ENCODE measurements around the gene CSE1L. TPM values are rescaled to one million over a fixed set of nuclear protein-coding genes. Genes with fewer than 3 reads are reported as not detected.
"Not testable (repeated sequence)": the region's sequence is repeated elsewhere in the genome, so short reads cannot be mapped to it uniquely, and the experiment has no call there.

Gene CSE1L
- total RNA-seq, 1 experiment from 2014 or later, result 295 TPM

DNA sequence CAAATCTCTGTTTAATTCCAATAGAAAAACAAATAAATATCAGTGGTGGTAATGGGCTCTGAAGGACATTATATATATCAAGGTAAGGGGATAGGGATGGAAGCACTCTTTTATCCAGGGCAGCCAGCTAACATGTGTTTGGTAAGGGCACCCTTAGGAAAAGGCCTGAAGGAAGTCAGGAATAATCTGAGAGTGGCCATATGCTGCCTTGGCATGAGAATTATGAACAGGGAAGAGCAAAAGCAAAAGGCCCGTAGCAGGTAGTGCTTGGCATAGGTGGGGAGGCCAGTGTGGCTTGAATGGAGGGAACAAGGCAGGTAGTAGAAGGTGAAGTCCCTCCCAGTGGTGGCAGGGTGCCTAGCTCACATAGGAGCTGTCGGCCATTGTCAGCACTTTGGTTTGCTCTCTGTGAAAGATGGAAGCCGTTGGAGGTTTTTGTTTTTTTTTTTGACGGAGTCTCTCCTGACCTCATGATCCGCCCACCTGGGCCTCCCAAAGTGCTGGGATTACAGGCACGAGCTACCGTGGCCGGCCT is 39.6 kb upstream of the CSE1L start:
- TF ChIP-seq EZH2 (IDR thresholded peaks at IDR 0.05; ENCODE audit: low read length, unreplicated experiment) (no peak), EZH2phosphoT487 (IDR thresholded peaks at IDR 0.05; ENCODE audit: borderline replicate concordance, low read length) (no peak), CTCF (conservative IDR thresholded peaks at IDR 0.05; ENCODE audit: low read depth, low read length) (no peak)
- no peak for DNase-seq
- H3K9me2 ChIP-seq (replicated peaks; ENCODE audit: low read length), result no peaks in the 10 kb centered on the region
- H3K79me2 ChIP-seq (ENCODE audit: low read length), result no peaks in the 10 kb centered on the region
- peaks cover 11% of the 10 kb centered on the region for H3K4me1 ChIP-seq (ENCODE audit: insufficient read depth, low read length)
- no peak overlapping the region for H3K4me3 ChIP-seq (ENCODE audit: low read length)
- H2AFZ ChIP-seq (ENCODE audit: low read length), result no peak overlapping the region
- intact Hi-C loops (cut with micrococcal nuclease), result no loop called here
- no peaks in the 10 kb centered on the region for H3K9me3 ChIP-seq (ENCODE audit: low read length)
- ATAC-seq, result no peak; the same call in 1 of the 2 replicates
- CTCF ChIA-PET, result no interaction called here
- no peaks in the 10 kb centered on the region for H3K27me3 ChIP-seq (ENCODE audit: low read length)
- no peak overlapping the region for H3K9ac ChIP-seq (ENCODE audit: low read length)
- H3K27ac ChIP-seq (ENCODE audit: low read length), result no peak overlapping the region
- BruUV-seq (replicated peaks), result no TSS peak
- H4K20me1 ChIP-seq (ENCODE audit: low read length), result no peaks in the 10 kb centered on the region
- POLR2A ChIA-PET (ENCODE audit: unreplicated experiment), result no interaction called here
- peaks cover 55% of the 10 kb centered on the region for H3K36me3 ChIP-seq (ENCODE audit: low read depth, low read length)
- H3K4me2 ChIP-seq (ENCODE audit: low read length), result no peak overlapping the region
- H3F3A ChIP-seq (ENCODE audit: low read length, unreplicated experiment), result no peaks in the 10 kb centered on the region

DNA sequence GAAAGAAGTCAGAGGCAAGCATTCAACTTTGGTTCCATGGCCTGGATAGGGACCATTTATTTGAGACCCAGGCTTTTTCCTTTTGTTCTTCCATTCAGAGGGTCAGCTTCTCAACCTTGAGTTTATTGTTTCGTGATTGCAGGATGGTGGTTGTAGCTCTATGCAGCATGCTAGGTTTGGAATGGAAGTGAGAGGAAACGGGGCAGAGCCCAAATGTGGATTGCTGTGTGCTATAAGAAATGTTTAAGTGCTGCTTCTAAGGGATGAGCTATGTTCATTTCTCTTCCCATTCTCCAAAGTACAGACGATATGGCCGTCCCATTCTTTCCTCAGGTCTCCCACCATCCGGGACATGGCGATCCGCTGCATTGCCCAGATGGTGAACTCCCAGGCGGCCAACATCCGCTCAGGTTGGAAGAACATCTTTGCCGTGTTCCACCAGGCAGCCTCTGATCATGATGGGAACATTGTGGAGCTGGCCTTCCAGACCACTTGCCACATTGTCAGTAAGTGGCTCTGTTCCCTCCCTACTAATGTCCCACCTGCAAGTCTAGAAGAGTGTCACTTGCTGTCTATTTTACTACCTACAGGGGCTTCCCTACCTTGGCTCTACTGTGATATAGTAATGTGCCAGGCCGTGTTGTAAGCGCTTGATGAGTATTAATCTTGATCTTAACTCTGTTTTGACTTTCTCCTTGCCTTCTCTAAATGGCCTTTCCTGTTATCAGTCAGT is 36.0 kb upstream of the CSE1L start:
- CTCF ChIA-PET, result no interaction called here
- intact Hi-C loops (cut with micrococcal nuclease), result no loop called here
- POLR2A ChIA-PET (ENCODE audit: unreplicated experiment), result interaction anchor here (0.5 kb wide), 1 partner anchor 46 kb away, joined by 3 read pairs; no protein-coding TSS in a partner anchor

GRCh38 chr20:49024220-49024619 is 21.9 kb upstream of the CSE1L start:
- Histone ChIP-seq H3K27ac (ENCODE audit: low read length) (no peak overlapping the region), H3K4me2 (ENCODE audit: low read length) (no peak overlapping the region), H3K27me3 (ENCODE audit: low read length) (no peaks in the 10 kb centered on the region), H3K9me3 (ENCODE audit: low read length) (no peaks in the 10 kb centered on the region), H3K36me3 (ENCODE audit: low read depth, low read length) (peaks cover 54% of the 10 kb centered on the region), H4K20me1 (ENCODE audit: low read length) (no peaks in the 10 kb centered on the region), H3K79me2 (ENCODE audit: low read length) (no peaks in the 10 kb centered on the region), H2AFZ (ENCODE audit: low read length) (no peak overlapping the region), H3F3A (ENCODE audit: low read length, unreplicated experiment) (no peaks in the 10 kb centered on the region), H3K9me2 (replicated peaks; ENCODE audit: low read length) (no peaks in the 10 kb centered on the region), H3K9ac (ENCODE audit: low read length) (no peak overlapping the region), H3K4me1 (ENCODE audit: insufficient read depth, low read length) (no peaks in the 10 kb centered on the region), H3K4me3 (ENCODE audit: low read length) (no peak overlapping the region)
- no TSS peak for BruUV-seq (replicated peaks)
- POLR2A ChIA-PET (ENCODE audit: unreplicated experiment), result no interaction called here
- ATAC-seq (no peak), DNase-seq (no peak)
- TF ChIP-seq EZH2phosphoT487 (IDR thresholded peaks at IDR 0.05; ENCODE audit: borderline replicate concordance, low read length) (no peak), EZH2 (IDR thresholded peaks at IDR 0.05; ENCODE audit: low read length, unreplicated experiment) (no peak)
- intact Hi-C loops (cut with micrococcal nuclease), result no loop called here
- CTCF ChIA-PET, result no interaction called here

More for the DNA sequence above, 36.0 kb upstream of the CSE1L start:
- H3F3A ChIP-seq (ENCODE audit: low read length, unreplicated experiment), result no peaks in the 10 kb centered on the region
- H3K79me2 ChIP-seq (ENCODE audit: low read length), result no peaks in the 10 kb centered on the region
- BruUV-seq (replicated peaks), result no TSS peak
- no peak for DNase-seq
- H3K4me2 ChIP-seq (ENCODE audit: low read length), result no peak overlapping the region
- H3K4me3 ChIP-seq (ENCODE audit: low read length), result no peak overlapping the region
- H3K4me1 ChIP-seq (ENCODE audit: insufficient read depth, low read length), result peaks cover 11% of the 10 kb centered on the region
- H3K27ac ChIP-seq (ENCODE audit: low read length), result no peak overlapping the region
- no peaks in the 10 kb centered on the region for H3K27me3 ChIP-seq (ENCODE audit: low read length)
- no peak for ATAC-seq
- H3K36me3 ChIP-seq (ENCODE audit: low read depth, low read length), result peaks cover 77% of the 10 kb centered on the region
- H2AFZ ChIP-seq (ENCODE audit: low read length), result no peak overlapping the region
- no peaks in the 10 kb centered on the region for H3K9me3 ChIP-seq (ENCODE audit: low read length)
- no peaks in the 10 kb centered on the region for H4K20me1 ChIP-seq (ENCODE audit: low read length)
- no peak for TF ChIP-seq EZH2 (IDR thresholded peaks at IDR 0.05; ENCODE audit: low read length, unreplicated experiment)
- H3K9me2 ChIP-seq (replicated peaks; ENCODE audit: low read length), result no peaks in the 10 kb centered on the region
- no peak overlapping the region for H3K9ac ChIP-seq (ENCODE audit: low read length)

GRCh38 chr20:49028177-49028576 is 17.9 kb upstream of the CSE1L start:
- CTCF ChIA-PET, result interaction anchor here (0.6 kb wide), 1 partner anchor 25 kb away, joined by 7 read pairs; no protein-coding TSS in a partner anchor
- POLR2A ChIA-PET (ENCODE audit: unreplicated experiment); intact Hi-C loops (cut with micrococcal nuclease); H3K9me3 ChIP-seq (ENCODE audit: low read length); BruUV-seq (replicated peaks); H4K20me1 ChIP-seq (ENCODE audit: low read length); H3K79me2 ChIP-seq (ENCODE audit: low read length); H3K9ac ChIP-seq (ENCODE audit: low read length); H3K27ac ChIP-seq (ENCODE audit: low read length); ATAC-seq; H3K4me1 ChIP-seq (ENCODE audit: insufficient read depth, low read length); H3K4me3 ChIP-seq (ENCODE audit: low read length); H3K27me3 ChIP-seq (ENCODE audit: low read length); H3K4me2 ChIP-seq (ENCODE audit: low read length); H3K9me2 ChIP-seq (replicated peaks; ENCODE audit: low read length); H2AFZ ChIP-seq (ENCODE audit: low read length); H3F3A ChIP-seq (ENCODE audit: low read length, unreplicated experiment); DNase-seq: not testable (repeated sequence)
- H3K36me3 ChIP-seq (ENCODE audit: low read depth, low read length), result peaks cover 56% of the 10 kb centered on the region
